GM21447 (cell line): ENCODE measurements around the gene PROX2.

ENCODE experiments used
- ATAC-seq: cut with Tn5 transposase; IDR thresholded peaks from one replicate; pipeline ENCODE4 v1.9.1; 2021; ENCODE audit not compliant: unreplicated experiment

PROX2 gene, protein sequence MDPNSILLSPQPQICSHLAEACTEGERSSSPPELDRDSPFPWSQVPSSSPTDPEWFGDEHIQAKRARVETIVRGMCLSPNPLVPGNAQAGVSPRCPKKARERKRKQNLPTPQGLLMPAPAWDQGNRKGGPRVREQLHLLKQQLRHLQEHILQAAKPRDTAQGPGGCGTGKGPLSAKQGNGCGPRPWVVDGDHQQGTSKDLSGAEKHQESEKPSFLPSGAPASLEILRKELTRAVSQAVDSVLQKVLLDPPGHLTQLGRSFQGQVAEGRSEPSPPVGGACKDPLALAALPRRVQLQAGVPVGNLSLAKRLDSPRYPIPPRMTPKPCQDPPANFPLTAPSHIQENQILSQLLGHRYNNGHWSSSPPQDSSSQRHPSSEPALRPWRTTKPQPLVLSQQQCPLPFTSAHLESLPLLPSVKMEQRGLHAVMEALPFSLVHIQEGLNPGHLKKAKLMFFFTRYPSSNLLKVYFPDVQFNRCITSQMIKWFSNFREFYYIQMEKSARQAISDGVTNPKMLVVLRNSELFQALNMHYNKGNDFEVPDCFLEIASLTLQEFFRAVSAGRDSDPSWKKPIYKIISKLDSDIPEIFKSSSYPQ

GRCh38 chr14:74875941-74876913 lies at the start of gene PROX2:
Gene PROX2, minus strand, starts transcription at chr14:74876145. Its CDS starts 12,311 bp downstream, at chr14:74863834.
- ATAC-seq, result no peak

- ATAC-seq, result no peak
Observed at GRCh38 chr14:74924061-74924460, 48.1 kb upstream of the PROX2 start.

- ATAC-seq, result peak; percentile 94
Observed at GRCh38 chr14:74922752-74923401, 46.9 kb upstream of the PROX2 start, which contains the start of gene RPS6KL1. Gene RPS6KL1, minus strand, starts transcription at chr14:74923260. Its CDS starts 1,719 bp downstream, at chr14:74921541.

GRCh38 chr14:74921987-74922751 lies 46.2 kb upstream of the PROX2 start:
- ATAC-seq, result no peak

DNA sequence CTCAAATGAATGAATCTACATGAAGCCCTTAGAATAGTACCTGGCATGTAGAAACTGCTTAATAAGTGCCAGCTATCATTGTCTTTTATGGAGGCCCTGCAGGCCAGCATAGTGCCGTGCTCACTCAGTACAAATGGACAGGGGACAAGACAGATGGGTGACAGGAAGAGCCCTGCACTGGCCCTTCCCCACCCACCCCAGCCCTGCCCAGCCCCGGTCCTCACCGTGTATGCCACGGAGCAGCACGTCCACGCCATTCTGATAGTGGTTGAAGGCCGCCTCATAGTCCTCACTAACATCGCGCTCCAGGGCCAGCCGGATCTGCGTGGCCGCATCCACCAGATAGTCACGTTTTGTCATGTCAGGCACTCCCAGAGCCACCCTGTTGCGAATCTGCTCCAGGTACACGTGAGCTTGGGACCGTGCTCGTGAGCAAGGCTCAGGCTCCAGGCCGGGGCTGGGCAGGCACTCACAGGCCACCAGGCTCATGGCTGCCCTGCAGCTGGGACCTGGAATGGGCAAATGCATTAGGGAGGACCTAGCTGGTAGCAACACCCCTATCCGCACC lies 45.2 kb upstream of the PROX2 start:
- no peak for ATAC-seq

- ATAC-seq, result no peak
Observed at GRCh38 chr14:74920281-74920680, 44.3 kb upstream of the PROX2 start.

GRCh38 chr14:74919421-74920165 lies 43.6 kb upstream of the PROX2 start:
- ATAC-seq, result no peak

DNA sequence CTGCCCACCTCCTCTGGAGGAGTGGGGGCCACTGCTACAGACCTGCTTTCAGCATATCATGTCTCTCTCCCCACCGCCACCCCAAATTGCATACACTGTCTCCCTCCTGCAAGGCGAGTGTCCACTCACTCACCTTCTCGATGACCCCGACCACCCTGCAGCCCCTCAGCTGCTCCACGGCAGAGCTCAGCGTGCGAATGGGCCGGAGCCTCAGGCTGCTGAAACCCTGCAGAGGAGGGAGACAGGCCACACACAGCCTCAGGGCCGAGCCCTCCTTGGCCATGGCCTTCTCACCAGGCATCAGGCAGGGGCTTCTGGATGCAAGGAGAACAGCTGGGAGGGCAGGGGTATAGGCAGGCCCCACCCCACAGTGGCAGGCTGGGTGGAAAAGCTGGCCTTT lies 42.4 kb upstream of the PROX2 start:
- ATAC-seq, result no peak

GRCh38 chr14:74917646-74918081 lies 41.7 kb upstream of the PROX2 start:
- ATAC-seq, result no peak

GRCh38 chr14:74917178-74917543 lies 41.2 kb upstream of the PROX2 start:
- no peak for ATAC-seq

- no peak for ATAC-seq
Observed at GRCh38 chr14:74915826-74916225, 39.9 kb upstream of the PROX2 start.

- ATAC-seq, result no peak
Observed at GRCh38 chr14:74915426-74915825, 39.5 kb upstream of the PROX2 start.

- ATAC-seq, result no peak
Observed at GRCh38 chr14:74913986-74914573, 38.1 kb upstream of the PROX2 start.

- ATAC-seq, result no peak
Observed at GRCh38 chr14:74913393-74913910, 37.5 kb upstream of the PROX2 start.

GRCh38 chr14:74912801-74913200 lies 36.9 kb upstream of the PROX2 start:
- no peak for ATAC-seq

GRCh38 chr14:74912111-74912510 lies 36.2 kb upstream of the PROX2 start:
- no peak for ATAC-seq

DNA sequence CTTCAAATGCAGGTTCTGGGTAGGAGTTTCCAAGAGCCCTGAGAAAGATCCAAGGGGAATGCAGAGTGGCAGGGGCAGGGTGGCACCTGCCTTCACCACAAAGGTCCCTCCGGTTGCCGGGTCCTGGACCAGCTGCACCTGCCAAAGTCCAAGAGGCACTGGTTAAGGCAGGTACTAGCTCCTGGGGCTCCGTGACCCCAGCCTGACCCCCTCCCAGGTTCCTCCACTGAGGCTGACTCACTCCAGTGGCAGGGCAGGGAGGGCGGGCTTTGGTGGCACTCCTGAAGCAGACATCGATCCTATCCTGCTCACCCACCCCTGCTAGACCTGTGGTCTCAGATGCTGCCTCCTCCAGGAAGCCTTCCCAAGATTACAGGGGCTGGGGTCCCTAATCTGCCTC lies 35.8 kb upstream of the PROX2 start:
- no peak for ATAC-seq

GRCh38 chr14:74911221-74911620 lies 35.3 kb upstream of the PROX2 start:
- ATAC-seq, result no peak
